ENCODE measurements around the gene ADGRA1.
"Not testable (repeated sequence)": the region's sequence is repeated elsewhere in the genome, so short reads cannot be mapped to it uniquely, and the experiment has no call there.

Gene ADGRA1

DNA sequence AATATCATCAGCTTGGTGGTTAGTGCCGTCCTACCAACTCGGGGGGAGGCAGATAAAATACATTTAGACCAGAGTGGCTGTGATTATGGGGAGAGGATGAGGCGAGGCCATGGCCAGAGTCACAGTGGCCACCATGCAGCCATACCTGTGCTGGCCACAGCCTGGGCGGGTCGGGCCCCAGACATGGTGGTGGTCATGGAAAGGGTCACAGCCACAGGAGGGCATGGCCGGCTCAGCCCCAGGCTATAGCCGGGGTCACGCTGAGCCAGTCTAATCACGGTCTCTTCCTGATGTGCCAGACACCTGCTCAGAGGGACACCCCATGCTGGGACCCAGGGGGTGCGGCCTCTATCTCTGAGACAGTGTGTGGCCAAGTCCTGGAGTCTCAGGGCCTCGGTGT is 10.2 kb downstream of the ADGRA1 start:
- DNase-seq, result no peak

DNA sequence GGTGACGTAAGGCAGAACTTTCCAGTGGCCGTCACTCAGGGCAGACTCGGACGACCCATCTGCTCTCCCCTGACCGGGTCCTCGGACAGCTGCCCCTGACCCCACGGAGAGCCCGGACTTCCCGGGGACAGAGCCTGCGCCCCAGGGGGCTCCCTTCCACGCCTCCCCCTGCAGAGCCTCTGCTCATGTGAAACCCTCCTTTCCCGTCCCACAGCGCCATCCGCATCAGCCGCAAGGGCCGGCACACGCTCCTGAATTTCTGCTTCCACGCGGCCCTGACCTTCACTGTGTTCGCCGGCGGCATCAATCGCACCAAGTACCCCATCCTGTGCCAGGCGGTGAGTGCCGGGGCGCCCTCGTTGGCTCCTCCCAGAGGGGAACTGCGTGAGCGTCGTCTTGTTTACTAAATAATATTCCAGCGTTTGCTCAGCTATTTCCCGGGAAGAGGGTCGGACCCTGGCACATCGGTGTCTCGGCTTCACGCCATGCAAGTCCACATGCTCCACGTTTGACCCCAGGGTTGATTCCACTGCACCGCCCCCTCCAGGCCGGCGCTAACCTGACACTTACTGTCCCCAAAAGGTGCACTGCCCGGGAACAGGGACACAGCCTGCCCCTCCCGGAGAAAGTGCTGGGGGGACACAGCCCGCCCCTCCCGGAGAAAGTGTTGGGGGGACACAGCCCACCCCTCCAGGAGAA is 10.9 kb downstream of the ADGRA1 start:
- DNase-seq, result no peak

DNA sequence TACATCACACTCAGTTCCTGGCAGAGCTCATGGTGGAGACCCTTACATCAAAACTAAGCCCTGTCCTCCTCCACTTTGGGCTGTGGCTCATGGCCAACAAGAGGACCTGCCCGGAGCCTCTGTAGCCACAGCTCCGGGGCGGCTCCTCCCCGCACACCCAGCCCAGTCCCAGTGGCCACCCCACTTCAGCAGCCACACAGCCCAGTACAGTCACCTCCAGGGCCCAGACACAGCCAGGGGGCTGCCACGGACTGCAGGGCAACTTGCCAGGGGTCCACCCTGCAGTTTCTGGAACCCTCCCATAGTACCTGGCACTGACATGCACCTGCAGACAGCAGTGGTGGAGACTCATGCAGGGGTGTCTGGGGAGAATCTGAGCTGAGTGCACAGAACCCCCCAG is 11.8 kb downstream of the ADGRA1 start:
- no peak for DNase-seq

DNA sequence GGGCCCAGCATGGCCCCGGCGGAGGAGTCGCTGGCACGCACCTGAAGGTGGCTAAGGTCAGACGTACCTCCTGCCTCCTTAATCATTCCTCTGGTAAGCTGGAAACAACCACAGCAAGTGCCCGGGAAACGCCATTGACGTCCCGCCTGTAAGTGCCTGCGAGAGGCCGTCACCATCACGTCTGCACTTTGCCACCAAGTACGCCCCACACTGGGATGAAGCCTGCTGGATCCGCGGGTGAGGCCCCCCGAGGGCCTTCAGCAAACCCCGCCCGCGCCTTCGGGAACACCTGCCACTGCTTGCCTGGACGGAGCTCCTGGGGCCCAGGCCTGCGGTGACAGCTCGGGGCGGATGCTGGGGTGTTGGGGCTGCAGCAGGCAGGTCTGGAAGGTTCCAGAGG is 12.5 kb downstream of the ADGRA1 start:
- no peak for DNase-seq

DNA sequence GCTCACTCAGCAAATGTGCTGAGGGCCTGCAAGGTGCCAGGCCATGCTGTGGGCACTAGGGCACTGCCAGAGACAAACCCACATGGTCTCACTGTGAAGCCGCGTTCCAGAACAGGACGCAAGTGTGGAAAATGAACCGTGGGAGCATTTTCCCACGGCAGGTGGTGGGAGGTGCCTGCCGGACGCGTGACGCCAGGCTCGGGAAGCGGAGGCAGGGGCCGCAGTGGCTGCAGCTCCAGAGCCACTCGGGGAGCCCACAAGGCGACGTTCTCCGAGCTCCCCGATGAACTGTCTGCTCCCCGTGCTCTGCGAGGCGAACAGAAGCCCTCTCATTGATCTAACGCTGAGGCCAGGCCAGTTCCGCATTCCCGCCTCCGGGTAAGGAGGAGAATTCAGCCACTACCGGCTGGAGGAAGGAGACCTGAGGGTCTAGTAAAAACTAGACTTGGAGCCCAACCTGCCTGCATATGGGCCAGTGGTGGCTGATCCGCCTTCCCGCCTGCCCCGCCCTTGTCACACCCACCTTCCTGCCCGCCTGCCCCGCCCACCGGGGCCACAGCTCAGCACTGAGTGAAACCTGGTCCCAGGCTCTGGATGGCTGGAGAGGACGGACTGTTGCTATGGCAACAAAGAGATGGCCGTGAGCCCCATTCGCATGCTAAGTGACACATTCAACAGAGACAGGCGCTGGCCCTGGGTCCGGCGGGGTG is 13.1 kb downstream of the ADGRA1 start:
- DNase-seq, result no peak

DNA sequence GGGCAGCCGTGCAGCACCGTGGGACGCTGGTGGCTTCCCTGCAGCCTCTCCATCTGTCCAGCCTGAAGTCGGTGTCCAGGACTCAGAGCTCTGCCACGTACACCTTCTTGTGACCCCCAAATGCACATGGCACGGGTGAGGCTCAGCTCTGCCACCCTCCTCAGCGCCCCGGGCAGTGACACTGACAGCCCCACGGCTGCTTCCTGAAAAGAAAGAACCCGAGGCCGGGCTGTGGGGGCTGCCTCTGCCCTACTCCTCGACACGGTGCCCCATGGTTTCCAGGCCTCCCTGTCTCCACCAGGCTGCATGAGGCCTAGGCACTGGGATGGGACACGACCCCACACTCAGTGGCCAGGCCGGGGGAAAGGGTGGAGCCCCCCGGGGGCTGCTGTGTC is 13.7 kb downstream of the ADGRA1 start:
- no peak for DNase-seq

DNA sequence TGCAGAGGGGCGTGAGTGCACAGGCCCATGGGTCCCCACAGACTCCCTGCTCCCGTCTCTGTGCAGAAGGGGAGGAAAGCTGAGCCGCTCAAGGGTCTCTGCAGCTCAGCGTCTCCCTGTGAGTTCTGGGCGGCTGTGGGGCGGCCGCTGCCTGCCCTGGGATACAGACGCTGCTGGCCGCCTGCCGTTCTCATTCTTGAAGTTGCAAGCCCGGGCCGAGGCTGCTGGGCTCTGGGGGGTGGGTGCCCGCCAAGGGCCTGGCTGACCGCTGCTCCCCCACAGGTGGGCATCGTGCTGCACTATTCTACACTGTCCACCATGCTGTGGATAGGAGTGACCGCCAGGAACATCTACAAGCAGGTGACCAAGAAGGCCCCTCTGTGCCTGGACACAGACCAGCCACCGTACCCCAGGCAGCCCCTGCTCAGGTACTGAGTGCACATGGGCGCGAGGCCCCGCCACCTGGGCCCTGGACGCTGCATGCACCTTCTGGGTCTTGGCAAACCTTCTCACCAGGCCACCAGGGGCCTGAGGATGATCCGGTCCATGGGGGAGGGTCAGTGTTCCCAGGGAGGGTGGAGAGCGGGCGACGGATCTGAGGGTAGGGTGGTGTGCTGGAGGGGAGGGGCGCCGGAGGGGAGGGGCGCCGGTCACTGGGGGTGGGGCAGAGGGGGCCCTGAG is 14.8 kb downstream of the ADGRA1 start:
- no peak for DNase-seq

DNA sequence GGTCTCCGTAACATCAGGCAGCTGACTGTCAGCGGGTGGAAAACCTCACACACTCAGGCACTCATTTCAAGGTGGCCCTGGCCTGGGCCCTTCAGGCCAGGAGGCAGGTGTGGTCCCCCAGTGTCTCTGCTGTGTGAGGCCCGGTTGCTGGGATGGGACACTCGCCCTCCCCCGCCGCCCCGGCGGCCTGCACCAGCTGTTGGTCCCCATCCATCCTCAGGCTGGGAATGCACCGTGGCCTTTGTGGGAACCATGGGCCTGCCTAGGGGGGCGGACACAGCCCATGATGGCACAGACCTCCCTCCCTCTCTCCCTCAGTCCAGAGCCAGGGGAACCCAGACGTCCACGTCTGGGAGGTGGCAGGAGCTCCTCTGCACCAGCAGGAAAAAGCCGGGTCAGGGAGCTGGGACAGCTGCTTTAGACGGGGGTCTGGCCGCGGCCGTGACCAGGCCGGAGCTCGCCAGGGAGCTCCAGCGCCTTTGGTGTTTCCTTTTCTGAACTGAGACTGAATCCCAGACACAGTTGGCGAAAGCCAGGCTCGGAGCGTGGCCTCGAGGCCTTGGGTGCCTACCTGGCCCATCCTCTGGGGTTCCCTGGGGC is 15.7 kb downstream of the ADGRA1 start:
- no peak for DNase-seq

DNA sequence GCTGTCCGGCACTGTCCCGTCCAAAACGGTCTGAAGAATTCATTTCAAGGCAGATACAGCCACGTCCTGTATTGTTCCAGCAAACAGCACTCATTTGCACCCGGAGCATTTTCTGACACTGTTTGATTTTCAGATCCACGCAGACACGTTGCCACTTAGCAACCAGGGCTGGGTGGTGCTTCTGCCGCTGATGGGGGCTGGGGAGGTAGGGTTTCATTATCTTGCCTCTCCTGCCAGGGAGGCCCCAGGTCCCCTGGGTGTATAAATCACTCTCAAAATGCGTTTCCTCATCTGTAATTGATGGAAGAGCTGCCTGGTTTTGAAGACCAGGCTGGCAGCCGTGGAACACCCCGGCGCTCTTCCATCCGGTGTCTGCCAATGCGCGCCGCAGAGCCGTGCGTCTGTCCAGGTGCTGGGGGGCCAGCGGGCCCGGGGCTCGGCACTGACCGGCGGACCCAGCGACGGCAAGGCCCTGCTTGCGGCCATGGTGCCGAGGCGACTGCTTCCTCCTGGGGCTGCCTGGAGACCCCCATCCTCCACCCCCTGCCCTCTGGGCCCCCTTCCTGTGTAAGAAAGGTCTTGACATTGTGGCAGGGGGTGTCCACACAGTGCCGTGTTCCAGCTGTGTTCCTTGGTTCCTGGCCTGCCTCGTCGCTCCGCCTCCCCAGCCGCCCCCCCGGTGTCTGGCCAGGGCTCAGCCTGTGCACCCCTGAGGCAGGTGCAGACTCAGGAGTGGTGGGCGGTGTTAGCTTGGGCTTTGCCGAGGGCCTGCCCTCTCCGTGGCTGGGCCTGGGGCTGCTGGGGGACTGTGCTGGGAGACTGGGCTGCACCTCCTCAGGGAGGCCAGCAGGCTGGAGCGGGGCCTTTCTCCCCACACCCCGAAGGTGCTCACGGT is 16.6 kb downstream of the ADGRA1 start:
- no peak for DNase-seq

DNA sequence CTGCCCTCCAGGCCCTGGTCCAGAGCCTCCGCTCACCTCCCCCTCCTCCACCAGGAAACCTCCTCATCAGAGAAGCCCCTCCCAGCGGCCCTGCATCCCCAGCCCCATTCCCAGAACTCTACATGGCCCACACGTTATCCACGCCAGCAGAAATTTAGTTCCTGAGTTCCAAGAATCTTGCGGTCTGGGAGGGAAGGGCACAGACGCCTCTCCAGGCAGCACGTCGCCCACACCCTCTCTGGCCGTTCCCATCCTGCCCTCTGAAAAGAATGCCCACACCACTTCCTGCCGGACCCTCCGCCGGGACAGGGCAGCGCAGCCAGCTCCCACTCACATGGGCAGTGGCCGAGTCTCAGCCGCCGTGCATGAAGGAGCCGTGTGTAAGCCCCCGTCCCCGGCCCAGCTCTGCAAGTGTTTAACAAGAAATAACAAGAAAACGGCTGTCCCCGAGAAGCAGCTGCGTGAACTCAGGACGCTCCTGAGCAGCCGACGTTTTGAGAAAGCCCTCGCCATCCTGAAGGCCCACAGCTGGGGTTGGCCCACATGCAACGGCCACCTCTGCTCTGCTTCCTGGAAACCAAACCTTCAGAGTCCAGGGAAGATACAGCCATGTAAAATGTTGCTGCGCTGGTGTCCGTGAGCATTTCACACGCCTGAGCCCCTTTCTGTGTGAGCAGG is 17.4 kb downstream of the ADGRA1 start:
- no peak for DNase-seq

DNA sequence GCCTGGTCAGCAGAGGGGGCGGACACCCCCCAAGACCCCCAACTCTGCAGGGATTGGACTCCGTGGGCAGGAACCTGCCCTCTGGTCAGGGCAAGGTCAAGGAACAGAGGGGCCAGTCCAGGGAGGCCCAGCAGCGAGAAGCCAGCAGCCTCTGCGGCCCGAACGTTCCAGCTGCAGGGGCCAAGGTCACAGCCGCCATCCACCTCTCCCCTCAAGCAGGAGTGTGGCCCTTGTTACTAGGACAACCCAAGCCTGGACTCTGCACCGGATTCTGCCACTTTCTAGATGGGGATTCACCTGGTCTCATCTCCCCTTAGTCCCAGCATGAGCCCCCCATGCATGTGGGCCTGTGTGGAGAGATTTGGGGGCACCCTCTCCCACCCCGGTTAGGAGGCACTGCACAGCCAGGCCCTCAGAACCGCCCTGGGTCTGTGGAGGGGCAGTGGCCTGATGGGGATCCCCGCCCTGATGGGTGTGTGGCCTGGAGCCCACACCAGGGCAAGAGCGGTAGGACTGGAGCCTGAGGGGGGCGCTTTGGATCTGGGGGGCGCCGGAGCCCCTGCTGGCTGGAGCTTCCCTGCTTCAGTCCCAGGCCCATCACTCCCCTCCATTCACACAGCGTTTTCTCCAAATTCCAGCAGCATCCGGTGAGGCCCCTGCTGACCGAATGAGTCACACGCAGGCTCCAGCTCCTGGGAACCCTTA is 18.1 kb downstream of the ADGRA1 start:
- no peak for DNase-seq

DNA sequence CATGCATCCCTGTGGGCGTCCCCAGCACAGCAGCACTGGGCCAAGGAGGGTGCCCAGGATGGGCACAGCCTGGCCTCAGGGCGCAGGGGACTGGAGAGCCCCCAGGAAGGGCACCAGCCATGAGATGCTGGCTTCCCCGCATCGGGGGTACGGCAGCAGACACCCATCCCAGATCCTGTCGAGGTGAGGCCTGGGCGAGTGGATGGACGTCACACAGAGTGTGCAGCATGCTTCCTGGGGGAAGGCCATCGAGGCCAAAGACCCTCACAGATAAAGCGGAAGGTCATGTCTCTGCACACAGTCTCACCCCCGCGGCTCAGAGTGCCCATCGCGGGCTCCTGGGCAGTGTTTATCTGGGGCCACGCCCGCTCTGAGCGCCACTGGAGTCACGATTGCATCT is 18.8 kb downstream of the ADGRA1 start:
- no peak for DNase-seq

DNA sequence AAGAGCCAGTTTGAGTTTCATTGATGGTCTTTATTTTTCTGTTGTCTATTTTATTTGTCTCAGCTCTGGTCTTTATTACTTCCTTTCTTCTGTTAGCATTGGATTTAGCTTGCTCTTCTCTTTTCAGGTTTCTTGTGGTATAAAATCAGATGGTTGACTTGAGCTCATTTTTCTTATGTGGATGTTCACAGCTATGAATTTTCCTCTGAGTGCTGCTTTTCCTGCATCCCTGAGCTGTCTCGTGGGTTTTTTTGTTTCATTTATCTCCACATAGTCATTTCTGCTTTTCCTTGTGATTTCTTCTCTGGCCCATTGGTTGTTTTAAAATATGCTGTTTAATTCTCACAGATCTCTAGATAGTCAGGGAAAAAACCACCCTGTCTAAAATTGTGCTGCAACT is 19.7 kb downstream of the ADGRA1 start:
- DNase-seq, result no peak

DNA sequence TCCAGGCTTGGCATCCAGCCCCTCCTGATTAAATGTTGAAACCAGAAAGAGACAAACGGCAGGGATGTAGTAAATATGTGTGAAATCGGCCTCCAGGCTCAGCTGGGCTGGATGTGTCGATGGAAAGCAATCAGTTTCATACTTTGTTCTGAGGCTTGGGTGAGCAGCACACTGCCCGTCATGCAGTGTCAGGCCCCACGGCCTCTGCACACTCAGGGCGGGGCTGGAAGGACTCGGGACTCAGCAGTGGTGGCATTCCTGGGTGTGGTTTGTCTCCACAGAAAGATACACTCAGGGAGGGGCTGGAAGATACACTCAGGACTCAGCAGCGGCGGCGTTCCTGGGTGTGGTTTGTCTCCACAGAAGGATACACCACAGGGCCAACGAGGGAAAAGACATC is 22.0 kb downstream of the ADGRA1 start:
- DNase-seq, result no peak

DNA sequence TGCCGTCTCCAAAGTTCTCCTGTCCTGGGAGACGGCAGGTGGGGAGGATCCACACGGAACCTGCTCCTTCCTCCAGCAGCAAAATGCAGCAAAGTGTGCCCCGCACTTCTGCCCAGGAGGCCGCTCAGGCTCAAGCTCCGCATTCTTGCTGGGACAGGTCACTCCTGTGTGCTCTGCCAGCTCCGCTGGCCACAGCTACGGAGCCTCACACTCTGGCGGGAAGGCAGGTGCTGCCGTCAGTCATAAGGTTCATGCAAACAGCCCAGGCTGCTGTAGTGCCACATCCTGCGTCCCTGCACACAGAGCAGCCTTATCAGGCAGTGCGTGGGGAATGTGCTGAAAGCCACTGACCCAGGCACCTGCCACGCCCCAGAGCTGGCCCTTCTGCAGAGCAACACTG is 22.4 kb downstream of the ADGRA1 start:
- DNase-seq, result no peak

DNA sequence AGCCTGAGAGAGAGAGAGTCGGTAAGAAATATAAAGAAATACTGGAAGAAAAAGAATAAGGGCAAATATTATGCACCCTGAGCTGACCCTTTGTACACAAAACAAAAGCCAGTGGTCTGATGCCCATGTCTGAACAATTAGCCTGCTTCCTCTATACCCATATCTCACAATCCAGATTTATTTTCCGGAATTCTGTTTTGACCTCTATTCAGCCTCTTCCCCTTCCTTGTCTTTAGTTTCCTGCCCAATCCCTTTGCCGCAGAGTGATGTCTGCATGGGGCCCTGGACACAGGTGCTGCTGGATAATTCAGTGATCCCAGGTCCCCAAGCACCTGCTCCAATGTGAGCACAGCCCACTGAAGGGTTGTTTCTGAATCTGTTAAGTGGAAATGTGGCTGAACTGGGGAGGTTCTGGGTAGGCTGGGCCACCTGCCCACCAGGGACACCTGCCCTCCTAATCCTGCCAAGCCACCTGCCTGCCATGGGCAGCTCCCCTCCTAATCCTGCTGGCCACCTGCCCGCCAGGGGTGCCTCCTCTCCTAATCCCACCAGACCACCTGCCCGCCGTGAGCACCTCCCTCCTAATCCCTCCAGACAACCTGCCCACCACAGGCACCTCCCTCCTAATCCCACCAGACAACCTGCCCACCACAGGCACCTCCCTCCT is 23.0 kb downstream of the ADGRA1 start:
- DNase-seq, result no peak

DNA sequence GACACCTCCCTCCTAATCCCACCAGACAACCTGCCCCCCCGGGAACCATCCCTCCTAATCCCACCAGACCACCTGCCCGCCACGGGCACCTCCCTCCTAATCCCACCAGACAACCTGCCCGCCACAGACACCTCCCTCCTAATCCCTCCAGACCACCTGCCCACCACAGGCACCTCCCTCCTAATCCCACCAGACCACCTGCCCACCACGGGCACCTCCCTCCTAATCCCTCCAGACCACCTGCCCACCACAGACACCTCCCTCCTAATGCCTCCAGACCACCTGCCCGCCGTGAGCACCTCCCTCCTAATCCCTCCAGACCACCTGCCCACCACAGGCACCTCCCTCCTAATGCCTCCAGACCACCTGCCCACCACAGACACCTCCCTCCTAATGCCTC is 23.9 kb downstream of the ADGRA1 start:
- DNase-seq, result not testable (repeated sequence)

DNA sequence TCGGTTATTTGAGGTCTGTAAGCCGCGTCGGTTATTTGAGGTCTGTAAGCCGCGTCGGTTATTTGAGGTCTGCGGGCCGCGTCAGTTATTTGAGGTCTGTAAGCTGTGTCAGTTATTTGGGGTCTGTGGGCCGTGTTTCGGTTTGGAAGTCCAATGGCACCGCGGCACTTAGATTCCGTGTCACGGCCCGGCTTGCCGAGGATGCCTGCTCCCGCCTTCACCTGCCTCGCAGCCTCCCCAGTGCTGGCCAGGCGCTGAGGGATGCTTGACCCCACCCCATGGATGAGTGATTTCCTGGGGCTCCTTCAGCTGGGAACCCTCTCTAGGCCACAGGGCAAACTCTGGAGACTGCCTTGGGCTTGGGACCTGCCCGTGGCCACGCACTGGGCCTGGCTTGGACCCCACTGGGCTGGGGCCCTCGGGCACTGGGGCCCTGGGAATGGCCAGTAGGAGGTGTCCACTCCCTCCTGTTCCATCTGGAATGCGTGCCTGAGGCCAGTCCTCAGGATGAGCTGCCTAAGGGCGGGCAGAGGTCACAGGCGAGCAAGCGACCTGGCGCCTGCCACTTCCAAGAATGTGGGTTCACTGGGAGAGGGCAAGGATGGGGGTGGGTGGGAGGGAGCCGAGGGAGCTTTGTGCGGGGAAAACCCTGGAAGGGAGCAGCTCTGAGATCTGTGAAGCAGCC is 25.6 kb downstream of the ADGRA1 start:
- no peak for DNase-seq

DNA sequence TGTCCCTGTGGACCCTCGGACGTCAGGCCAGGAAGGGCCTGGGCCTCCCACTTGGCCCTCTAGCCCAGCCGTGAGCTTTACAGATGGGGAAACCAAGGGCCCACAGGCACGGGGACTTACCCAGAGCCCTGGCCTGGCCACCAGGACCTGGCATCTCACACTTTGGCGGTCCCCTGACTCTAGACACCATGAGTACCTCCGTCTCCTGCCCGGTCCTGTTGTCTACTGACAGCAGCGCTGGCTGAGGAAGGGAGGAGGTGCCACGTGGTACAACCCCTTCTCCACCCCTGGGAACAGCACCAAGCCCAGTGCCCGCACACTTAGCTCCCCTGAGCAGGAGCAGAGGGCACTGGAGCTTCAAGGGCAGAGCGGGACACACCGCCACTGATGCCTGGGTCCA is 26.1 kb downstream of the ADGRA1 start:
- DNase-seq, result no peak

DNA sequence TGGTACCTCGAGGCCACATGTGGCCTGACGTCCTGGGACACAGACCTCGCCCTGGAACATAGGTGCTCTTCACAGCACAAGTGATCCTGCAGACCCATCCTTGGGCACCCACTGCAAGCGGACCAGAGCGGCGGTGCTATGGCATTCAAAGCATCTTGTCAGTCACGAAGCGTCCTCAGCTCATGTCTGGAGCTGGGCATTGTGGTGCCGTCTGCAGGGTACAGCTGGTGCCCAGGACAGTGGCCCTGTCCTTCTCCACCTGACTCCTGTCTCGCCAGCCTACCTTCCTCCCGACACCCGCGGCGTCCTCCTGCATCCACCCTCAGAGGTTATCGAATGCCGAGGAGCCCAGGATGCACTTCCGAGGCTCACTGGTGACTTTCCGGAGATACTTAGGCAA is 26.5 kb downstream of the ADGRA1 start:
- no peak for DNase-seq
